ENCODE data around the gene EPAS1.

DNA sequence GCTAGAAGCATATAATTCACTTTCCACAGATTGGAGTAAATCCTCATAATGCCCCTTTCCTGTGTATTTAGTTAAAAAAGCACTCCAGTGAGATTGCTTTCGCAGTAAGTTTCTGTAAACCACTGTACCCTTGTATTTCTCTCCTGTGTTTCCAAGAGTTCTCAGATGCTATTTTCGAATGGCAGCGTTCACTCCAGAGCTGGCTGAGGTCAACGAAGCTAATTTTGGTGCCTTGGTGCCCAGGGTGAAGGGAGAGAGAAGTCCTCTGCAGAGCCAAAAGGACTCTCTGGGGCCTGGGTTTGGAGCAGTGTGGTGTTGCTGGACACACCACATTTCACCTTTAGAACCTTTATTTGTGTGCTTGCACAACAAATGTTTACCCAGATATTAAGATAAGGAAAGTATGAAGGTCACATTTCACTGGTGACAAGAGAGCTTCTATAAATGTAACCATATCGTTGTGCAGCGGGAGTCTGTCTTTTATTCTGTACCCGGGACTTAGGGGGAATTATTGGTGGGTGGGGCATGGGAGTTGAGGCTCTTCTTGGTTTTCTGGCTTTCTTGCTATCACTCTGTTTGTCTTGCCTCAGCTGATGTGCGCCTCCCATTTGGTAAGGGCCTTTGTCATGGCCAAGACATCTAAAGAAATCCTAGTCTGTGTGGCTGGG is 9.9 kb downstream of the EPAS1 start:
- TF ChIP-seq, protein P1, sequence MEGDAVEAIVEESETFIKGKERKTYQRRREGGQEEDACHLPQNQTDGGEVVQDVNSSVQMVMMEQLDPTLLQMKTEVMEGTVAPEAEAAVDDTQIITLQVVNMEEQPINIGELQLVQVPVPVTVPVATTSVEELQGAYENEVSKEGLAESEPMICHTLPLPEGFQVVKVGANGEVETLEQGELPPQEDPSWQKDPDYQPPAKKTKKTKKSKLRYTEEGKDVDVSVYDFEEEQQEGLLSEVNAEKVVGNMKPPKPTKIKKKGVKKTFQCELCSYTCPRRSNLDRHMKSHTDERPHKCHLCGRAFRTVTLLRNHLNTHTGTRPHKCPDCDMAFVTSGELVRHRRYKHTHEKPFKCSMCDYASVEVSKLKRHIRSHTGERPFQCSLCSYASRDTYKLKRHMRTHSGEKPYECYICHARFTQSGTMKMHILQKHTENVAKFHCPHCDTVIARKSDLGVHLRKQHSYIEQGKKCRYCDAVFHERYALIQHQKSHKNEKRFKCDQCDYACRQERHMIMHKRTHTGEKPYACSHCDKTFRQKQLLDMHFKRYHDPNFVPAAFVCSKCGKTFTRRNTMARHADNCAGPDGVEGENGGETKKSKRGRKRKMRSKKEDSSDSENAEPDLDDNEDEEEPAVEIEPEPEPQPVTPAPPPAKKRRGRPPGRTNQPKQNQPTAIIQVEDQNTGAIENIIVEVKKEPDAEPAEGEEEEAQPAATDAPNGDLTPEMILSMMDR (IDR thresholded peaks at IDR 0.05), result no peak
- no peak for TF ChIP-seq POLR2A (IDR thresholded peaks at IDR 0.05)

Measured in thyroid gland (tissue), 4 donors.